Fibroblast of lung (primary cell): Measurements from ENCODE around the gene PDE4D. TPM values are rescaled to one million over a fixed set of nuclear protein-coding genes. Genes with fewer than 3 reads are reported as not detected.

Experiments used
- DNase-seq, 2 donors: peaks; one replicate each; pipeline versions ENCODE4 v3.0.0 to v3.0.0-alpha.2; 2010; ENCODE audit warnings: low read depth in 2 of 2
- H2AFZ ChIP-seq: 2 replicates; pipeline ENCODE4 v1.5.1; 2012; ENCODE audit warnings: low read length, control low read depth, inconsistent platforms
- H3K27ac ChIP-seq: 2 replicates; pipeline ENCODE4 v1.5.1; 2011; ENCODE audit warnings: low read length, control low read depth; ENCODE audit not compliant: insufficient read depth
- H3K27me3 ChIP-seq: 2 replicates; pipeline ENCODE4 v1.5.1; 2011; ENCODE audit warnings: mild to moderate bottlenecking, low read length; ENCODE audit not compliant: control insufficient read depth, insufficient read depth
- H3K36me3 ChIP-seq: 2 replicates; pipeline ENCODE4 v1.5.1; 2011; ENCODE audit warnings: low read length; ENCODE audit not compliant: control insufficient read depth, insufficient read depth
- H3K4me1 ChIP-seq: 2 replicates; pipeline ENCODE4 v1.5.1; 2011; ENCODE audit warnings: low read length; ENCODE audit not compliant: control insufficient read depth, insufficient read depth; ENCODE audit errors: extremely low read depth
- H3K4me2 ChIP-seq: 2 replicates; pipeline ENCODE4 v1.5.1; 2011; ENCODE audit warnings: low read length, control low read depth; ENCODE audit not compliant: insufficient read depth; ENCODE audit errors: extremely low read depth
- H3K4me3 ChIP-seq, 4 experiments: fragments of 200-600 bp in 1 of 4; sonication (generic) in 1 of 4; replicated peaks in 1 of 4; 2 replicates each; pipeline ENCODE4 v1.5.1; 2011 to 2016; ENCODE audit warnings: low read length in 4 of 4, low read depth in 3 of 4, mild to moderate bottlenecking in 3 of 4, control low read depth in 2 of 4, inconsistent platforms in 1 of 4, mixed read lengths in 1 of 4; ENCODE audit not compliant: insufficient read depth in 1 of 4; ENCODE audit errors: control extremely low read depth in 1 of 4
- H3K79me2 ChIP-seq: 2 replicates; pipeline ENCODE4 v1.5.1; 2012; ENCODE audit warnings: mild to moderate bottlenecking, low read length, inconsistent platforms; ENCODE audit not compliant: control insufficient read depth, insufficient read depth
- H3K9ac ChIP-seq: 2 replicates; pipeline ENCODE4 v1.5.1; 2011; ENCODE audit warnings: mild to moderate bottlenecking, low read length, control low read depth; ENCODE audit not compliant: insufficient read depth
- H3K9me3 ChIP-seq: 2 replicates; pipeline ENCODE4 v1.5.1; 2012; ENCODE audit warnings: low read depth, low read length; ENCODE audit not compliant: control insufficient read depth, insufficient read depth
- H4K20me1 ChIP-seq: 2 replicates; pipeline ENCODE4 v1.5.1; 2011; ENCODE audit warnings: low read length; ENCODE audit not compliant: control insufficient read depth, insufficient read depth; ENCODE audit errors: extremely low read depth
- CTCF ChIP-seq, 2 donors: IDR thresholded peaks in 1 of 2; conservative IDR thresholded peaks in 1 of 2; 1 replicate in 1 of 2; 2 replicates in 1 of 2; pipeline ENCODE4 v1.5.1; 2011 to 2012; ENCODE audit warnings: low read length in 2 of 2, control low read depth in 1 of 2, inconsistent platforms in 1 of 2, low read depth in 1 of 2, mild to moderate bottlenecking in 1 of 2
- EZH2 ChIP-seq: IDR thresholded peaks from 2 replicates; pipeline ENCODE4 v1.5.1; 2012; ENCODE audit warnings: low read length, control low read depth, mild to moderate bottlenecking; ENCODE audit errors: missing control alignments
- polyA plus RNA-seq, 2 donors: library from polyadenylated mRNA; depleted of rRNA in 1 of 2; stranded (reverse) in 1 of 2; unstranded in 1 of 2; fragments of >200 nt; gene quantifications; 2 replicates each; pipeline ENCODE4 v1.2.1, GENCODE V29; 2011 to 2012; ENCODE audit warnings: missing spikeins in 1 of 2
- total RNA-seq: library from RNA; depleted of rRNA; stranded (reverse); fragments of >200 nt; gene quantifications from 2 replicates; pipeline ENCODE4 v1.2.1, GENCODE V29; 2014

Gene PDE4D
- total and polyA plus RNA-seq, 2 donors (not counting 1 experiment from before 2014, with no cell fraction given): 2.1 to 8.3 TPM

- no peak overlapping the region for H2AFZ ChIP-seq
- DNase-seq: no peak
- no peak overlapping the region for H3K9ac ChIP-seq
- no peaks in the 10 kb centered on the region for H3K79me2 ChIP-seq
- no peaks in the 10 kb centered on the region for H4K20me1 ChIP-seq
- no peak overlapping the region for H3K4me2 ChIP-seq
- H3K9me3 ChIP-seq: no peaks in the 10 kb centered on the region
- H3K36me3 ChIP-seq: no peaks in the 10 kb centered on the region
- H3K27me3 ChIP-seq: no peaks in the 10 kb centered on the region
- TF ChIP-seq CTCF (conservative IDR thresholded peaks at IDR 0.05 in 1 of 2, IDR thresholded peaks at IDR 0.05 in 1 of 2; ENCODE audit: low read depth in 1 of 2, low read length in 2 of 2) (no peak), EZH2 (no peak)
- H3K27ac ChIP-seq: no peak overlapping the region
- H3K4me3 ChIP-seq: no peak overlapping the region
- H3K4me1 ChIP-seq: no peaks in the 10 kb centered on the region
Observed at GRCh38 chr5:59433174-59433573, 460.4 kb downstream of the PDE4D start.

- Histone ChIP-seq H3K27me3 (no peaks in the 10 kb centered on the region), H3K4me2 (no peak overlapping the region), H3K9ac (no peak overlapping the region), H3K27ac (no peak overlapping the region), H4K20me1 (no peaks in the 10 kb centered on the region), H3K9me3 (no peaks in the 10 kb centered on the region), H3K4me3 (no peak overlapping the region), H2AFZ (no peak overlapping the region), H3K4me1 (no peaks in the 10 kb centered on the region), H3K36me3 (no peaks in the 10 kb centered on the region), H3K79me2 (no peaks in the 10 kb centered on the region)
- no peak for DNase-seq
- TF ChIP-seq CTCF (conservative IDR thresholded peaks at IDR 0.05 in 1 of 2, IDR thresholded peaks at IDR 0.05 in 1 of 2; ENCODE audit: low read depth in 1 of 2, low read length in 2 of 2) (no peak), EZH2 (no peak)
Observed at GRCh38 chr5:59430066-59430685, 463.4 kb downstream of the PDE4D start.

- Histone ChIP-seq H3K79me2 (no peaks in the 10 kb centered on the region), H3K4me2 (no peak overlapping the region), H3K9me3 (no peaks in the 10 kb centered on the region), H3K27ac (no peak overlapping the region), H3K4me1 (no peaks in the 10 kb centered on the region), H2AFZ (no peak overlapping the region), H3K9ac (no peak overlapping the region), H3K27me3 (no peaks in the 10 kb centered on the region), H3K36me3 (no peaks in the 10 kb centered on the region), H4K20me1 (no peaks in the 10 kb centered on the region), H3K4me3 (no peak overlapping the region)
- TF ChIP-seq EZH2 (no peak), CTCF (conservative IDR thresholded peaks at IDR 0.05 in 1 of 2, IDR thresholded peaks at IDR 0.05 in 1 of 2; ENCODE audit: low read depth in 1 of 2, low read length in 2 of 2) (no peak)
- peak in 1 of 2 donors; percentile 25 for DNase-seq
Observed at GRCh38 chr5:59428391-59428790, 465.1 kb downstream of the PDE4D start.
